ENCODE results near the gene ZNF511.
"Not testable (repeated sequence)": the region's sequence is repeated elsewhere in the genome, so short reads cannot be mapped to it uniquely, and the experiment has no call there.

The ZNF511 gene

DNA sequence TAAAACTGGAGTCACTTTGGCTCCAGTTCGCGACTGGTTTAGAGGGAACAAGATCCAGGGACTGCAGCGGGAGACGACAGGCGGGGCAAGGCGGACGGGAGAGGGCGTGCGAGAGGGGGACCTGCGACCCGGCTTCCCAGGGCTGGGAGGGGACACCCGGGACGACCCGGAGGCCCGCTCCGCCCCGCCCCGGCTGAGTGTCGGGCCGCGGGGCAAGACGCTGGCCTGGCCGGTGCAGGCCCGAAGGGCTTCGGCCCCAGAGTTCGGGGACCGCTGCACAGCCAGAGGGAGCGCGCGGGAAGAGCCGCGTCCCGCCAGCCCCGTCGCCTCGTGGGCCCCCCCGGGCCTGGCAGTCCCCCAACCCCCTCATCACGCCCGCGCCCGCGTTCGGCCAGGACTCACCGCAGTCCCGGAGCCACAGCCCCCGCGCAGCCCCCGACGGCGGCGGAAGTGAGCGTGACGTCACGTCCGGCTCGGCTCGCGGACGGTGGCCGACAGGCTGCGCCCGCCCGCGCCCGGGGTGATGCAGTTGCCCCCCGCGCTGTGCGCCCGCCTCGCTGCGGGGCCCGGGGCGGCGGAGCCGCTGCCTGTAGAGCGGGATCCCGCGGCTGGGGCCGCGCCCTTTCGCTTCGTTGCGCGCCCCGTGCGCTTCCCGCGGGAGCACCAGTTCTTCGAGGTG is at the start of gene ZNF511, which contains the start of gene TUBGCP2:
Gene ZNF511 (plus strand): TSS at position 494 of the 679 bp plus-strand sequence. CDS start 30 bp downstream, at position 524.
Gene TUBGCP2 (minus strand): TSS at position 452 of the 679 bp plus-strand sequence. CDS start 5,931 bp downstream, outside the sequence.
- FAIRE-seq = no peak

DNA sequence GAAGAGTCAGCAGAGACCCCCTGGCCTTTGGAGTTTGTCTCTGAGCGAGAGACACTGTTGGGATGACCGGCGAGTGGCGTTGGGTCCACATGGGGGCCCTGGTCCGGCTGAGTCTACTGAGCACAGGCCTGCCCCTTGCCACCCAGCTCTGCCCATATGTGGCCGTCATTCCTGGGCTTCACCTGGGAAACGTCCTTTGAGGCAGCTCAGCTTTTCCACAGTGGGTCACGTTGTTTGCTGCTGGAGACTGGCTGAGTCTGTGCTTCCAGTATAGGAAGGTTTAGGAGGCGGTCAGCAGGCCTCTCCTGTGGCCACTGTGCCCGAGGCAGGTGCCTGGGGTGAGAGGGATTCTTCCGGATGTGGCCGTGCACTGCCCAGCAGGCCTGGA is 49.1 kb upstream of the ZNF511 start:
- no peak for FAIRE-seq

GRCh38 chr10:133260895-133261725 is 47.6 kb upstream of the ZNF511 start:
- no peak for FAIRE-seq

DNA sequence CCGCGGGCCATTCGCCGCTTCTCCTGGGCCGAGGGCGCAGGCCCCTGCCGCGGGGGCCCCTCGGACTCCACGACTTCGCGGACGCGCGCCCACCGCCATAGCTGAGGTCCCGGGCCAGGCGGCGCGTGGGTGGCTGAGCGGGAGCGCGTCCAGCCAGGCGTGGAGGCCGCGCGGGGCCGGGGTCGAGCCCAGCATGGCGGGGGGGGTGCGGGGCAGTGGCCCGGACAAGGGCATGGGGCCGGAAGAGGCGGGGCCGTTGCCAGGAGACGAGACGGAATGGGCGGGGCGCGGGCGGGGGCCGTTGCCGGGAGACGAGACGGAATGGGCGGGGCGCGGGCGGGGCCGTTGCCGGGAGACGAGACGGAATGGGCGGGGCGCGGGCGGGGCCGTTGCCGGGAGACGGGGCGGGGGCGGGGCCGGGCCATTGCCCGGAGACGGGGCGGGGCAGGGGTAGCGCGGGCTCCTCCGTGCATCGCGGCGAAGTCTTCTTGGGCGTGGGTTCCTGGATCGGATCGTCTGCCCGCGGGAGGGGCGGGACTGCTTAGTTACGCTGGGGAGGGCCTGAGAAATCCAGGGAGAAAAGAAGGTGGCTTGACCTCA is 46.9 kb upstream of the ZNF511 start:
- FAIRE-seq = no peak

DNA sequence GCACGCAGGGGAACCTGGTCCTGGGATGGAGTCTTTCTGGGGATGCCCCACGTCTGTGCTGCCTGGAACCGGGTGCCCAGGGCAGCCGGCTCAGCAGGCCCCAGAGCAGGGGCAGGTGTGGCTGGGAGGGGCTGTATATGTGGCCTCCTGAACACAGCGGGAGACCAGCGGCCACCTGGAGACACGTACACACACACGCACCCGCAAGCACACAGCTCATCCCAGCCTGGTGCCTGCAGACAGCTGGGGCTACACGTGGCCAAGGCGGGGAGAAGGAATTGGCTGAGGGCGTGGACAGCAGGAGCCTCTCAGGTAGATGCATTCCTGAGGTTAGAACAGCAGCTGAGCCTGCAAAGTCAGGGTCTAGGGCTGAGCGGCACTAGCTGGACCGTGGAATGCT is 46.0 kb upstream of the ZNF511 start:
- no peak for FAIRE-seq

GRCh38 chr10:133263674-133264073 is 45.0 kb upstream of the ZNF511 start:
- FAIRE-seq = no peak

GRCh38 chr10:133264461-133264860 is 44.3 kb upstream of the ZNF511 start:
- FAIRE-seq = no peak

DNA sequence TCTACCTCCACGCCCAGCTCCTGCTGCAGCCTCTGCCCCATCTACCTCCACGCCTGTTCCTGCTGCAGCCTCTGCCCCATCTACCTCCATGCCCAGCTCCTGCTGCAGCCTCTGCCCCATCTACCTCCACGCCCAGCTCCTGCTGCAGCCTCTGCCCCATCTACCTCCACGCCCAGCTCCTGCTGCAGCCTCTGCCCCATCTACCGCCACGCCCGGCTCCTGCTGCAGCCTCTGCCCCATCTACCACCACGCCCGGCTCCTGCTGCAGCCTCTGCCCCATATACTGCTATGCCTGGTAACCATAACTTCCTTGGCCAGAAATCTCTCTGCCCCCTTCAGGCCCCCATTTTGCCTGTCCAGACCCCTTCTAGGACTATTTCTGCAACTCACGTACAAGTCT is 43.7 kb upstream of the ZNF511 start:
- not testable (repeated sequence) for FAIRE-seq

- FAIRE-seq = no peak
These were observed 42.5 kb upstream of the ZNF511 start for GRCh38 chr10:133266056-133266795.

- no peak for FAIRE-seq
These were observed 41.4 kb upstream of the ZNF511 start for GRCh38 chr10:133267293-133267692.

- no peak for FAIRE-seq
These were observed 40.9 kb upstream of the ZNF511 start for GRCh38 chr10:133267829-133268228.

DNA sequence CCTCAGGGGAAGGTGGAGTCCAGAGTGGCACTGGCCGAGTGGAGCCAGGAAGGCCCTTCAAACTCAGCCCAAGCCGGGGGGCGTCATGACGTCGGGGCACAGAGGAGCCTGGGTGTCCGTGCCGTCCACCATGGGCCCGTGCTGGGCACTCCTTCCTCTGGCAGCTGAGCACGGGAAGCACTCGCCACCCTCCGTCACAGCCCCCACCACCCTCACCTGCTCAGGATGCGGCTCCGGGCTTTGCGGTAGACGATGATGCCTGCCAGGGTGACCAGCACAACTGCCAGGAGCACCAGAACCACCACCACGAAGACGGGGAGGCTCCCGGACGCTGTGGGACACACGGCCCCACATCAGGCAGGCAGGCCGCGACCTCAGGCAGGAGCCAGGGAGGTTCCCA is 40.2 kb upstream of the ZNF511 start:
- FAIRE-seq = no peak

DNA sequence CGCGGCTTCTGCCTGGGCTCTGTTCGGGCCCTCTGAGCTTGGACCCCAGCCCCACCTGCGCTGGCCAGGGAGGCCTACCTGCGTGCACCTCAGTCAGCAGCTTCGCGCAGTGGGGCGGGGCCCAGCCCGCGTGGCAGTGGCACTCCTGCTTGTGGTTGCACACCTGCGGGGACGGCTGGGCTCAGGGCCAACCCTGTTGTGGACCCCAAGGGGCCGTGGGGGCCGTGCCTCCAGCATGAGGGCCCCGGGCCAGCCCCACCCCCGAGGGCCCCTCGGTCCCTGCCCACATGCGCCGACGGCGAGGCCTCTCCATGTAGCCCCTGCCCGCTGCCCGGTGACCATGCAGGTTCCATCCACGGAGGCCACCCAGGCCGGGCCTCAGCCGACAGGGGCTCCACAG is 39.3 kb upstream of the ZNF511 start:
- no peak for FAIRE-seq

GRCh38 chr10:133270204-133270603 is 38.5 kb upstream of the ZNF511 start:
- no peak for FAIRE-seq

DNA sequence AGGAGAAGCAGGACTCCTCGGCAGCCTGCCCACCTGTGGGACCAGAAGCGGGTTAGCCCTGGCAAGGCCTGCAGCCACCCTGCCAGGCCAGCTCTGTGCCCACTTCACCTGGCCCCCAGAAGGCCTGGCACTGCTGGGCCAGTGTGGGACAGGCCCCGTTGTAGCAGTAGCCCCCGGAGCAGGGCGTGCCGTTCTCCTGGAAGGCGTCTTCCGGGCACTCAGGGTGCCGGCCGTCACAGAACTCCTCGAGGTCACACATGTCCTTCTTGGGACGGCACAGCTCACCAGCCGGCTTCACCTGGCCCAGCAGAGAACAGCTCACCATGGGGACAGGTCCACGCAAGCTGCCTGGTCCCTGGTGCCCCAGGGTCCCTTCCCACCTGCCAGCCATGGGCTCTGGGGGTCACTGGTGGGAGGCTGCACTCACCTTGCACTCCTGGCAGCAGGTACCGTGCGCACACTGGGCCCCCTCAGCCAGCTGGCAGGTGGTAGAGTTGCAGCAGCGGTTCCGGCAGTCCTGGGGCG is 37.9 kb upstream of the ZNF511 start:
- FAIRE-seq = no peak

DNA sequence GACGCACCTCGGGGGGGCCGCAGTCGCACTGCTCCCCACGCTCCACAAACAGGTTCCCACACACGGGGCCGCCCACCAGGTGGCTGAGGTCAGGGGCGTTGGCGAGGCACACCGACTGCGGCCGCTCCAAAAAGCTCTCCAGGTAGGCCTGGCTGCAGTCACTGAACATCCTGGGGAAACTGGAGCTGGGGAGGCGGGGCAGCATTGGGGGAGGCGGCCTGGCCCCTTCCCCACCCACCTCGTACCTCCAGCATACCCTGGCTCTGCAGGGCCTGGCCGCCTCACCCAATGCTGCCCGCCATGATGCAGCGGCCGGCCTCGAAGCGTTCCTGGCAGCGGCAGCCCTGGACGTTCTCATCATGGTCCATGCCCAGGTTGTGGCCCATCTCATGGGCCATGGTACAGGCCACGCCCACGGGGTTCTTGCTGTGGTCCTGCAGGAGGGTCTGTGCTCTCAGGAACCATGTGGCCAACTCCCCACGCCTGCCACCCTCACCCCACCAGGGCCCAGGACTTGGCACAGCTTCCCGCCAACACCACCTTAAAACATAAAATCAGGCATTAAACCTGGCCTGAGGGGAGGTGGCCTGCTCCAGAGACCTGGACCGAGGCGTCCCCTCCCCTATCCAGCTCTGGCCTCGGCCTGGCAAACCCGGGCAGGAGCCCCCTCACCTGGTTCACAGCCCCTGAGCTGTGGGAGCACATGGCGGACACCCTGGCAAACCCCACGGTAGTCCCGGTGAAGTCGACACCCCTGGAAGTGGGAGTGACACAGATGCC is 37.0 kb upstream of the ZNF511 start:
- FAIRE-seq = no peak

DNA sequence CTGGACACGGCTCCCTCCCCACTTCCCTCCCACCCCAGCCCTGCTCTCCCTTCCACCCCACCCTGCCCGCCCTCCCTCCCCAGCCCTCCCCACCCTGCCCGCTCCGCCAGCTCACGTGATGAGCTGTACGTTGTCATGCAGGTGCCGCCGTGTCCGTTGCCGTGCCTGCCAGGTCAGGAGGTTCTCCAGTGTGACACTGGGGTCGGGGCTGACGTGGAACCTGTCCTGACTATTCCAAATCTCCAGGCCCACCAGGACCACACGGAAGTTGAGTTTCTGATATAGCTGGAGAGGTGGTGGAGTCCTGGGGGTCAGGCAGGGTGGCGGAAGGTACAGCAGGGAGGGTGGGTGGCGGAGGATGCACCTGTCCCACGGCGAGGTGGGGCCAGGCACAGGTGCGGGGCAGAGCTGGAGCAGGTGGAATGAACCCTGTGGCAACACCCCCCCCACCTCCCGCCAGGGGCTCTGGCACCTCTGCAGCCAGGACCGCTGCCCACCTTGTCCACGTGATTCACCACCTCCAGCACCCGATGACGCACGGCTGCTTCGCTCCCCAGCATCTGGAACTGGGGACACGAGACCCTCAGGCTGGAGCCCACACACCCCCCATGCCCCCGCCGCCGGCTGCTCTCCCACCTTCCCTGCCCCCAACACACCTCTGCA is 36.3 kb upstream of the ZNF511 start:
- no peak for FAIRE-seq

GRCh38 chr10:133272964-133273420 is 35.7 kb upstream of the ZNF511 start:
- FAIRE-seq = no peak

DNA sequence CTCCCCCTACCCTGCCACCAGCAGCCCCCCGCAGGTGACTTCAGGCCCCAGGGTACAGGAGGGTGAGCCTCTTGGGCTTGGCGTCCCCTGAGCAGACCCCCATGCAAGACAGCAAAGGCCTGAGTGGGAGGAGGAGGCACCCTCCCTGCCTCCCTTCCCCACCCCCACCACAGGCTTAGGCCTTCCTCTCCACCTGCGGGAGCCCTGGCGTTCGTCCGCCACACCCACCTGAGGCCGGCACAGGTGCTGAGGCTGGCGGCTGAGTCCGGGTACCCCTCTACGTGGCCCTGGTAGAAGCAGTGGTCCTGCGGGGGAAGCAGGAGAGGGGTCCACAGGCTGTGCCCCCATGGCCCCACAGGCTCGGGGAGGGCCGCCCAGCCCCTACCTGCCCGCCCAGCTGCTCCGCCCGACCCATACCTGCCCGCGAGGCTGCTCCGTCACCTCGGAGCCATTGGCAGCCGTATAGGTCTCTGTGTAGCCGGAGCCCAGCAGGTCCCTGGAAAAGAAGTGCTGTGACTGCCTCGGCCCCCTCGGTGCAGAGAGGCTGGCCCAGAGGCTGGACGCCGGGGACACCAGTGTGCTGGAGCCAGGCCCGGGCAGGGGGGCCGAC is 35.1 kb upstream of the ZNF511 start:
- FAIRE-seq = no peak

- no peak for FAIRE-seq
These were observed 33.7 kb upstream of the ZNF511 start for GRCh38 chr10:133274751-133275683.

All from G401.6 (cell line).